Vagina (tissue), 2 donors: Measurements from ENCODE around the gene AKAP6. TPM values are rescaled to one million over a fixed set of nuclear protein-coding genes. Genes with fewer than 3 reads are reported as not detected.

Source experiments
- DNase-seq, 2 donors: peaks; one replicate each; pipeline ENCODE4 v3.0.0-alpha.2; 2017; ENCODE audit errors: extremely low spot score in 2 of 2
- H3K27ac ChIP-seq: fragments of 200-600 bp; sonication (generic); one replicate; pipeline ENCODE4 v1.5.1; 2019
- H3K27me3 ChIP-seq: fragments of 200-600 bp; sonication (generic); one replicate; pipeline ENCODE4 v1.5.1; 2019
- H3K36me3 ChIP-seq, 2 donors: fragments of 200-600 bp; sonication (generic); one replicate each; pipeline ENCODE4 v1.5.1; 2017 to 2019
- H3K4me1 ChIP-seq: fragments of 200-600 bp; sonication (generic); one replicate; pipeline ENCODE4 v1.5.1; 2019
- H3K4me3 ChIP-seq, 2 donors: fragments of 200-600 bp; sonication (generic); 1 replicate in 1 of 2; 2 replicates in 1 of 2; pipeline ENCODE4 v1.5.1; 2016 to 2019
- H3K9me3 ChIP-seq: fragments of 200-600 bp; sonication (generic); one replicate; pipeline ENCODE4 v1.5.1; 2019
- POLR2A ChIP-seq, 2 donors: fragments of 450-650 bp; IDR thresholded peaks; one replicate each; pipeline ENCODE4 v1.6.1; 2017; ENCODE audit warnings: antibody characterized with exemption in 2 of 2, mild to moderate bottlenecking in 2 of 2, moderate library complexity in 2 of 2
- POLR2AphosphoS5 ChIP-seq, 2 donors: sonication (generic); formaldehyde crosslinking; IDR thresholded peaks; one replicate each; pipeline ENCODE4 v1.9.0; 2017; ENCODE audit warnings: antibody characterized with exemption in 2 of 2, mild to moderate bottlenecking in 2 of 2, low read depth in 1 of 2; ENCODE audit not compliant: insufficient read depth in 1 of 2
- intact Hi-C: fragments of 100-400 bp; cut with DNase I; formaldehyde crosslinking; loops from one replicate; pipeline ENCODE4 v1.15.1; 2023
- total RNA-seq: library from RNA; depleted of rRNA; stranded (reverse); fragments of >200 nt; gene quantifications from one replicate; pipeline ENCODE4 v1.2.3, GENCODE V29; 2016
- TF ChIP-seq, protein P1 (sequence below), 3 experiments: fragments of 450-650 bp in 2 of 3; fragments of 200-600 bp in 1 of 3; sonication (generic) in 1 of 3; IDR thresholded peaks; one replicate each; pipeline ENCODE4 v1.5.1; 2017 to 2019; ENCODE audit warnings: antibody characterized with exemption in 3 of 3, mild to moderate bottlenecking in 2 of 3, moderate library complexity in 2 of 3

Gene AKAP6
- total RNA-seq, 1 donor from 2014 or later: 3.9 TPM

DNA sequence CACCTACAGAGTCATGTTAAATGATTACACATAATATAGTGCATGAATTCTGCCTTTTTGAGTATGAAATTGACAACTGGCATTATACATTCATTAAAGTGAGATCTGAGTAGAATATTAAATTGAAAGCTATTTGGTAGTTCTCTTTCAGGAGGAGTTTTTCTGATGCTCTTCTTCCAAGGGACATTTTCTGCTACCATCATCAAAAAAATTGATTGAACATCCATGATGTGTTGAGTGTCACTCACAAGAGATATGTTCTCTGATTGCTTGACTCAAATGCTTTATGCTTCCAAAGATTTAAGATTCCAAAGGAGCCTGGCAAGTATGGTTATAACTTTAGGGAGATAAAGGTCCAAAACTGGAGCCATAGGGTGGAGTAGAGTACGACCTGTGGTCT is 64.9 kb downstream of the AKAP6 start:
- intact Hi-C loops: no loop called here
- Histone ChIP-seq H3K27me3 (no peaks in the 10 kb centered on the region), H3K4me3 (no peak overlapping the region), H3K9me3 (no peaks in the 10 kb centered on the region), H3K4me1 (peaks cover 10% of the 10 kb centered on the region), H3K36me3 (no peaks in the 10 kb centered on the region), H3K27ac (no peak overlapping the region)
- DNase-seq: no peak
- TF ChIP-seq POLR2AphosphoS5 (IDR thresholded peaks at IDR 0.05; ENCODE audit: insufficient read depth in 1 of 2, low read depth in 1 of 2) (no peak), POLR2A (IDR thresholded peaks at IDR 0.05) (no peak)
- TF ChIP-seq, protein P1, sequence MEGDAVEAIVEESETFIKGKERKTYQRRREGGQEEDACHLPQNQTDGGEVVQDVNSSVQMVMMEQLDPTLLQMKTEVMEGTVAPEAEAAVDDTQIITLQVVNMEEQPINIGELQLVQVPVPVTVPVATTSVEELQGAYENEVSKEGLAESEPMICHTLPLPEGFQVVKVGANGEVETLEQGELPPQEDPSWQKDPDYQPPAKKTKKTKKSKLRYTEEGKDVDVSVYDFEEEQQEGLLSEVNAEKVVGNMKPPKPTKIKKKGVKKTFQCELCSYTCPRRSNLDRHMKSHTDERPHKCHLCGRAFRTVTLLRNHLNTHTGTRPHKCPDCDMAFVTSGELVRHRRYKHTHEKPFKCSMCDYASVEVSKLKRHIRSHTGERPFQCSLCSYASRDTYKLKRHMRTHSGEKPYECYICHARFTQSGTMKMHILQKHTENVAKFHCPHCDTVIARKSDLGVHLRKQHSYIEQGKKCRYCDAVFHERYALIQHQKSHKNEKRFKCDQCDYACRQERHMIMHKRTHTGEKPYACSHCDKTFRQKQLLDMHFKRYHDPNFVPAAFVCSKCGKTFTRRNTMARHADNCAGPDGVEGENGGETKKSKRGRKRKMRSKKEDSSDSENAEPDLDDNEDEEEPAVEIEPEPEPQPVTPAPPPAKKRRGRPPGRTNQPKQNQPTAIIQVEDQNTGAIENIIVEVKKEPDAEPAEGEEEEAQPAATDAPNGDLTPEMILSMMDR (IDR thresholded peaks at IDR 0.05): no peak

- Histone ChIP-seq H3K27me3 (no peaks in the 10 kb centered on the region), H3K9me3 (no peaks in the 10 kb centered on the region), H3K36me3 (no peaks in the 10 kb centered on the region), H3K4me1 (peaks cover 10% of the 10 kb centered on the region), H3K4me3 (no peak overlapping the region), H3K27ac (no peak overlapping the region)
- intact Hi-C loops: no loop called here
- no peak for DNase-seq
- TF ChIP-seq, protein P1 (IDR thresholded peaks at IDR 0.05): no peak
- TF ChIP-seq POLR2AphosphoS5 (IDR thresholded peaks at IDR 0.05; ENCODE audit: insufficient read depth in 1 of 2, low read depth in 1 of 2) (no peak), POLR2A (IDR thresholded peaks at IDR 0.05) (no peak)
Measured at GRCh38 chr14:32396885-32397284, 67.8 kb downstream of the AKAP6 start.

- no peaks in the 10 kb centered on the region for H3K27me3 ChIP-seq
- no peaks in the 10 kb centered on the region for H3K9me3 ChIP-seq
- H3K4me1 ChIP-seq: peaks cover 10% of the 10 kb centered on the region
- no peak overlapping the region for H3K27ac ChIP-seq
- intact Hi-C loops: no loop called here
- no peak for DNase-seq
- H3K4me3 ChIP-seq: no peak overlapping the region
- no peak for TF ChIP-seq POLR2A (IDR thresholded peaks at IDR 0.05)
- TF ChIP-seq, protein P1 (IDR thresholded peaks at IDR 0.05): no peak
- TF ChIP-seq POLR2AphosphoS5 (IDR thresholded peaks at IDR 0.05; ENCODE audit: insufficient read depth in 1 of 2, low read depth in 1 of 2): no peak
- no peaks in the 10 kb centered on the region for H3K36me3 ChIP-seq
Measured at GRCh38 chr14:32397861-32398640, 69.0 kb downstream of the AKAP6 start.

DNA sequence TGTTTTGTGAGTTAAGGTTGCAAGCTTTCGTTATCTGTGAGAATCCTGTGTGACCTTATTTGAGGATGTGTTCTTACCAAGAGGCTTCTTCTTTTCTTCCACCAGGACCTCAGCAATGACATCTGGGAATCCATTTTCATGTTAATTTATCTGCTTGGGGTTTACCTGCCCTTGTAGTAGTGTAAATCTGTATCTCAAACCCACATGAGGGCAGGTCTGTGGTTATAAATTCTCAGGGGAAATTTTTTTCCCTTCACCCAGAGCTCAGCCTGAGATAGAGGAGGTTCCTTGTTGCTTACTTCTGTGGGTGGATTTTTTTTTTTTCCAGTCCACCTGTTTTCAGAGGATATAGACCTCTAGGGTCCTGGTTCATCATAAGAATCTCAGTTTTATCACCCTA is 70.8 kb downstream of the AKAP6 start:
- TF ChIP-seq, protein P1 (IDR thresholded peaks at IDR 0.05): no peak
- TF ChIP-seq POLR2AphosphoS5 (IDR thresholded peaks at IDR 0.05; ENCODE audit: insufficient read depth in 1 of 2, low read depth in 1 of 2) (no peak), POLR2A (IDR thresholded peaks at IDR 0.05) (no peak)
- intact Hi-C loops: no loop called here
- Histone ChIP-seq H3K4me1 (peaks cover 10% of the 10 kb centered on the region), H3K36me3 (no peaks in the 10 kb centered on the region), H3K27me3 (no peaks in the 10 kb centered on the region), H3K9me3 (no peaks in the 10 kb centered on the region), H3K4me3 (no peak overlapping the region), H3K27ac (no peak overlapping the region)
- no peak for DNase-seq

DNA sequence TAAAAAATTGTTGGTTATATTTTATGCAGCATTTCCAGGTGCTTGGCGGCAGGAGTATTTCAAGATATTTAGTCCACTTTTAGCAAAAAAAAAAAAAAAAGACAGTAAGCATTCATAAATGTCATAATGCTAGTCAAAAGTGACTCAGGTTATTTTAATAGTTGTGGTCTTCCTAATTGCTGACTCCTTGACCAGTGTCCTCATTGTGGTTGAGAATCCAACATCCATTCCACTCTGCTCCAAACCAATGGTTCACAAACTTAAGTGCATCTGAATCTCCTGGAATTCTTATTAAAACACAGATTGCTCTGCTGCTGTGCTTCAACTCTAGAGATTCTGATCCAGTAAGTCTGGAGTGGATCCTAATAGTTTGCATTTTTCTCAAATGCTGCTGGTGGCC is 71.4 kb downstream of the AKAP6 start:
- H3K4me3 ChIP-seq: no peak overlapping the region
- H3K9me3 ChIP-seq: no peaks in the 10 kb centered on the region
- peaks cover 10% of the 10 kb centered on the region for H3K4me1 ChIP-seq
- DNase-seq: no peak
- no peaks in the 10 kb centered on the region for H3K27me3 ChIP-seq
- intact Hi-C loops: no loop called here
- H3K36me3 ChIP-seq: no peaks in the 10 kb centered on the region
- TF ChIP-seq POLR2AphosphoS5 (IDR thresholded peaks at IDR 0.05; ENCODE audit: insufficient read depth in 1 of 2, low read depth in 1 of 2): no peak
- TF ChIP-seq, protein P1 (IDR thresholded peaks at IDR 0.05): no peak
- no peak for TF ChIP-seq POLR2A (IDR thresholded peaks at IDR 0.05)
- no peak overlapping the region for H3K27ac ChIP-seq
